Muscle layer of duodenum (tissue), 2 donors: Measurements from ENCODE around the gene BMERB1.
"Not testable (repeated sequence)": the region's sequence is repeated elsewhere in the genome, so short reads cannot be mapped to it uniquely, and the experiment has no call there.

Source experiments
- H3K27ac ChIP-seq: one replicate; pipeline ENCODE4 v1.7.0; 2013; ENCODE audit warnings: mild to moderate bottlenecking, low read length
- H3K27me3 ChIP-seq: one replicate; pipeline ENCODE4 v1.7.0; 2013; ENCODE audit warnings: low read depth, mild to moderate bottlenecking, control low read depth, low read length
- H3K36me3 ChIP-seq, 2 donors: one replicate each; pipeline ENCODE4 v1.7.0; 2013; ENCODE audit warnings: low read length in 2 of 2, control low read depth in 1 of 2, mild to moderate bottlenecking in 1 of 2; ENCODE audit not compliant: insufficient read depth in 2 of 2, control insufficient read depth in 1 of 2
- H3K4me1 ChIP-seq, 2 donors: one replicate each; pipeline ENCODE4 v1.7.0; 2013; ENCODE audit warnings: low read length in 2 of 2, mild to moderate bottlenecking in 2 of 2, control low read depth in 1 of 2, moderate library complexity in 1 of 2; ENCODE audit not compliant: insufficient read depth in 2 of 2, control insufficient read depth in 1 of 2
- H3K4me3 ChIP-seq, 2 donors: one replicate each; pipeline ENCODE4 v1.7.0; 2013; ENCODE audit warnings: low read length in 2 of 2, low read depth in 1 of 2, mild to moderate bottlenecking in 1 of 2
- H3K9me3 ChIP-seq, 2 donors: one replicate each; pipeline ENCODE4 v1.7.0; 2013; ENCODE audit warnings: low read length in 2 of 2, control low read depth in 1 of 2, mild to moderate bottlenecking in 1 of 2; ENCODE audit not compliant: control insufficient read depth in 1 of 2
- donor health status: healthy.

BMERB1 gene

DNA sequence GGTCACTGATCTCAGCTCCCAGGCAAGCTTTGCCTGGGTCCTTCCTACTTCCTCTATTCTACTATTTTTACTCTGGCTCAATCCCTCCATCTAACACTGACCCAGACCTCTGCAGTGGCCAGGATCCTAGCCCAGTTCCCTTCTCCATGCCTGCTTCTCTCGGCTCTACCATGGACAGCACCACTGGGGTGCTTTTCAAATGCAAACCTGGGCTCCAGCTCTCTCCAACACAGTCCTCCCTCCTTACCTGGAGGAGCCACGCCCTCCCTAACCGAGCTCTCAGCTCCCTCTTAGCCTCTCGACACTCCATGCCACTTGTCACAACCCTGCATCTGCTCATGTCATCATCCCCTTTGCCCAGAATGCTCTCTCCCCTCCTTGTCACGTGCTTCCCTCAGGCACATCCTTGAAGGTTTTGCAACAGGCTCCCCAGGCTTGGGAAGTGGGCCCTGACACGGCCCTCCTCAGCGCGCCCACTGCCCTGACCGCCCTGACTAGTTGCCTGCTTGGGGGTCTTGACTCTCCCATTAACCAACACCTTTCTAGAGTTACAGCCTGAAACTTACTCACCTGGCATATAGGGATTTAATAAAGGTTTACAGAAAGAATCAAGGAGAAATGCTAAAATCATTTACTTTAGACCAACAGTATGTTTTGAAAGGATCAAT is 167.0 kb downstream of the BMERB1 start:
- no peaks in the 10 kb centered on the region for H3K9me3 ChIP-seq
- H3K27me3 ChIP-seq: no peaks in the 10 kb centered on the region
- peaks cover 60 to 93% of the 10 kb centered on the region in 2 donors for H3K36me3 ChIP-seq
- no peak overlapping the region for H3K27ac ChIP-seq
- no peaks in the 10 kb centered on the region for H3K4me1 ChIP-seq
- H3K4me3 ChIP-seq: no peak overlapping the region

DNA sequence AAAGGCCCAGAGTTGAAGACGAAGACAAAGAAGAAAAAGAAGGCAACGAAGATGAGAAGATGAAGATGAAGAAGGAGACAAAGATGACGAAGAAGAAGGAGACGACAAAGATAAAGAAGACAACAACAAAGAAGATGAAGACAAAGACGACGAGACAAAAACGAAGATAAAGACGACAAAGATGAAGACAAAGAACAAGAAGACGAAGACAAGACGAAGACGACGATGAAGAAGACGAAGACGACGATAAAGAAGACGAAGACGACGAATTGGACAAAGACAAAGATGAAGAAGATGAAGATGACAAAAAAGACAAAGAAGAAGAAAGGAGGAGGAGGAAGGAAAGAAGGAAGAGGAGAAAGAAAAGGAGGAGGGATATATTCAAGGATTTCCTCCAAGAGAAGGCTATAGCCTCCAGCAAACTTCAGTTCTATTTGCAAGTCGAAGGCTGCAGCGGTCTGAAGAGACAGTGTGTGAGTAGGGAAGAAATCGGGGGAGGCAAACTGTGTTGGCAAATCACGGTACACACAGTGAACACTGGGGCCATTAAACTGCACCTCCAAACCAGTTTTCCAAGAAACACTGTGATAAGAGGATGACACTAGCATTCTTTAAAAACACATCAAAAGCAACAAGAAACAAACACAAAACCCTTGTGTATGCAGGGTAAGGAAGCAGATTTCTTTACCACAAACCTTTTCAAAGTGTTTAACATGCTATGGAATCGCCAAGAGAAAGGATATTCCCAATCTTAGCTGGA is 168.1 kb downstream of the BMERB1 start:
- no peaks in the 10 kb centered on the region for H3K4me1 ChIP-seq
- no peak overlapping the region for H3K27ac ChIP-seq
- H3K4me3 ChIP-seq: no peak overlapping the region
- peaks cover 57 to 90% of the 10 kb centered on the region in 2 donors for H3K36me3 ChIP-seq
- no peaks in the 10 kb centered on the region for H3K9me3 ChIP-seq
- H3K27me3 ChIP-seq: no peaks in the 10 kb centered on the region

DNA sequence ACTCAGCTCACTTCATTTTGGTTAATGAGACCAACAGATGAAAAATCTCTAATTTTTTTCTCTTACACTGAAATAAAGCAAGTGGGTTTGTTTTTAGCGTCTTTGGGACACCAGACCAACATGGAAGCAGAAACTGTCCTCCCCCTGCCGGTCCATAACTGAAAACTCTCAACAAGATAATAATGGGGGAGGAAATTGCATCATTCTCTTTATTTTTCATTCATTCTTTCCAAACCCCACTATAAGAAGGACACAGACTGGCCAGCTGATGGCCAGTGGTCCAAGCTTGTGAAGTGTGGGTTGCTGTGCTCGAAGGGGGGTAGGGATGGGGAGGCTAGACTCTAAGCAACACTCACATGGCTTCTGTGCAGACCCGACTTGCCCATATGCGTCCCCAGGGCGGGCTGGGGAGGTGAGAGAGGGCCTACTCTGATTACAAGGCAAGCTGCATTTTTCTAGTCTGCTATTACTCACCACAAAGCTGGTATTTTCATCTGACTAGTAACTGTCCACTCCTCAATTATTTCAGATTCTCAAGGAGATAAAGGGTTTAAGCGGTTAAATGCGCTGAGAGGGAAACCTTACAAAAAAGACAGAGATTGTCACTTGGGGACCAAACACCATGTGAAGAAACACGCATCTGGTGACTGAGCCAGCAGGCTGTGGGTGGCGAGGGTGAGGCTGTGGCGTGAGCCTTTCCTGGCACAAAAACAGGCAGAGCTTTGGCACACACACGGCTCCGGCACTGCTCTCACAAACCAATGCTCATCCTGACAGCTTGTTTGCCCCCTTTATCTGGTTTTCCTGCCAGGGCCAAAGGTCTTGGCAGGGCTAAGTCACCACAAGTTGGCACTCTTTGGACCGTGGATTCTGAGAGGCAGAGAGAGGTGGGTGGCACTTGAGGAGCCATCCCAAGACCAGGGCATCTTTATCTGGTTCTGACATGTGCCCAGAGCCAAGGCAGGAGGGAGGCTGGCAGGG is 170.4 kb downstream of the BMERB1 start:
- H3K27ac ChIP-seq: no peak overlapping the region
- no peaks in the 10 kb centered on the region for H3K27me3 ChIP-seq
- H3K36me3 ChIP-seq: peaks cover 57 to 84% of the 10 kb centered on the region in 2 donors
- no peak overlapping the region for H3K4me3 ChIP-seq
- H3K9me3 ChIP-seq: no peaks in the 10 kb centered on the region
- H3K4me1 ChIP-seq: no peaks in the 10 kb centered on the region

DNA sequence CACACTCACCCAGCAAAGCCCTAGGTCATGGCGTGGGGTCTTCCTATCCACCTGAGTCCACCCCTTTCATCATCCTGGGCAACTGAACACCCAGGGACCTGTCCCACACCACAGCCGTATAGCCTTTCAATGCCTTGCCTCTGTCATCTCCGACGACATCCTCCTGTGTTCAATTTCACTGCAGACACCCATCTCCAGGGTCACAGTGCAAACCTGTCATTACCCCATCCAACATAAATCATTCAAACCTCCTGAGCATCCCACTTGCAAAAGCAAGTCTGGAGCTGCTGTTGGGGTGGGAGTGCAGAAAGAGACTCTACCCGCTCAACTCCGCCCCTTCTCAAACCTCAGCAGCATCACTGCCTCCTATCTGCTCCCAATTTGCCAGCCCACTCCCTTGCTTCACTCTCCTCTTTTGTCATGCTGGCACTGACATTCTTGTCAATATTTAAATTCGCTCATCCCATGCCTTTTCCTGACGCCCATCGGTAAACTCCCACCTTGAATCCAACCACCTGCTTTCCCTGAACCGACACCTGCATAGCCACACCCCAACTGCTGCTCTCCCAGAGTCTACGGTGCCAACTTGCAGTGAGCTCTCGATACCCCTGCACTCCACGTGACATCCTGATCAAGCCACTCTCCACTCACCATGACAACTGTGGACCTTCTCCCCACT is 171.6 kb downstream of the BMERB1 start:
- H3K27ac ChIP-seq: no peak overlapping the region

DNA sequence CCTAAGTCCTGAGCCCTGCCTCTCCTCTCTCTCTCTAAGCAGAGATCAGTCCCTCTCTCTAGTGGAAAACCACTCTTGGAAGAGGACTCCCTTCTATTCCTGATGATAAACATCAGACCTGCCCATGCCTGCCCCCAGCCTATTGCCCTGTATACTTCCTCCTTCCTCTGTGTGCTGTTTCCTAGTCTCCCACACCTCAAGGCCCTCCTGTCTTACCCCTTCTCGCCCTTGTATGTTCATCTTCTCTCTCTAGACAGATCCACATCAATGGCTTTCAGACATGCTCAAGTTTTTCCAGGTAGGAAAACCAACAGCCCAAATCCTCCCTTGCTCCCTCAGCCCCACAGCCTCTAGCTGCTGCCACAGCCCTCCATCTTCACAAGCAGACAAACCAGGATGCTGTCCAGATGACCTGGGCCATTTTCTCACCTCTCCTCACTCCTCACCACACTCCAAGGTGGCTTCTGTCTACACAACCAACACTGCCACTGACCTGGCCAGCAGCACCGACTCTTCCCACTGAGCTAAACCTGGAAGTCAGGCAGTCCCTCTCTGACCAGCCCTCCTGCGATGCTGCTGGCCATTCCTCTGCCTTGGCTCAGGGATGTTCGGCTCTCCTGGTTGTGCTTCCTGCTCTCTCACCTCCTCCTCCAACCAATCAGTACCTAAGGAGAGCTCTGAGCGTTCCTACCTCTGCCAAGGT is 172.3 kb downstream of the BMERB1 start:
- H3K36me3 ChIP-seq: peaks cover 54 to 83% of the 10 kb centered on the region in 2 donors

More for the DNA sequence above, 171.6 kb downstream of the BMERB1 start:
- no peaks in the 10 kb centered on the region for H3K9me3 ChIP-seq
- no peaks in the 10 kb centered on the region for H3K27me3 ChIP-seq
- H3K4me1 ChIP-seq: no peaks in the 10 kb centered on the region
- H3K36me3 ChIP-seq: peaks cover 57 to 83% of the 10 kb centered on the region in 2 donors
- H3K4me3 ChIP-seq: no peak overlapping the region

DNA sequence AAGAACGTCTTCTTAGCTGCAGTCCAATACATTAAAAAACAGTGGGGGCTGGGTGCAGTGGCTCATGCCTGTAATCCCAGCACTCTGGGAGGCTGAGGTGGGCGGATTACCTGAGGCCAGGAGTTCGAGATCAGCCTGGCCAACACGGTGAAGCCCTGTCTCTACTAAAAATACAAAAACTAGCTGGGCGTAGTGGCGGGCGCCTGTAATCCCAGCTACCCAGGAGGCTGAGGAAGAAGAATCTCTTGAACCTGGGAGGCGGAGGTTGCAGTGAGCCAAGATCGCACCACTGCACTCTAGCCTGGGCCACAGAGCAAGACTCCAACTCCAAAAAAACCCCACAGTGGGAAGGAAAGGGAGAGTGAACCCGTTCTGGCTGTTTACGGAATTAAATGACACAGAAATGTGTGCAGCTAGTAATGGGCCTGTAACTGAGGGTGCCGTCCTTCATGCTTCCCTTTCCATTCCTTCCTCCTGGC is 172.9 kb downstream of the BMERB1 start:
- H3K36me3 ChIP-seq: peaks cover 54 to 83% of the 10 kb centered on the region in 2 donors
- not testable (repeated sequence) for H3K4me1 ChIP-seq, H3K27ac ChIP-seq, H3K4me3 ChIP-seq, H3K9me3 ChIP-seq, H3K27me3 ChIP-seq

More for the DNA sequence above, 172.3 kb downstream of the BMERB1 start:
- Histone ChIP-seq H3K9me3 (no peaks in the 10 kb centered on the region), H3K27me3 (no peaks in the 10 kb centered on the region), H3K27ac (no peak overlapping the region), H3K4me3 (no peak overlapping the region), H3K4me1 (no peaks in the 10 kb centered on the region)

DNA sequence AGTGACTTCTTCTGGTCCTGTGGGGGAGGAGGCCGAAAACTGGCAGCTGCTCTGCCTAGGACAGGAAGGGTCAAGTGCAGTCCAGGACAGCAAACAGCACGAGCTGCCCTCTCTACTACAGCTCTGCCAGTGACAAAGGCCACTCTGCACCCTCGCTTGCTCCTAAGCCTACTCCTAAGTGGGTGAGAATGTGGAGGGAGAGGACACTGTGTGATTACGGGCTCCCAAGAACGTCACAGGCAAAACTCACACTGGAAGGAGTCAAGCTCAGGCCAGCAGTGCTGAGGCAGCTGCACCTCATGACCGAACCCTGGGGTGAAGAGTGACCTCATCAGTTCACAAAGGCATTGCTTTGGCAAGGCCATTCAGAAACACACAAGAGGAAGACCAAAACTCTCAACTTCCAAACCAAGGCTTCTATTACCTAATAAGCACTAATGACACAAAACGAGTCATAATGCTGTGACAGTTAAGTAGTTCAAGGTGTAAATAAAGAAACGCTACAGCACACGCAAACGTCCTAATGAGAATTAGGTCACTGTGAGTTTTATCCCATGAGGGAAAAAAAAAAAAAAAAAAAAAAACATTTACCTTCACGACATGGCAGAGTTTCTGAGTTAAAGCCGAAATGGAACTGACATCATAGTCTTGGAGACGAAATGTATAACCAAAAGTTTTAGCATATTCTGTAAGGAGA is 173.5 kb downstream of the BMERB1 start:
- Histone ChIP-seq H3K4me3 (no peak overlapping the region), H3K9me3 (no peaks in the 10 kb centered on the region), H3K4me1 (no peaks in the 10 kb centered on the region), H3K36me3 (peaks cover 54 to 83% of the 10 kb centered on the region in 2 donors), H3K27ac (no peak overlapping the region), H3K27me3 (no peaks in the 10 kb centered on the region)

DNA sequence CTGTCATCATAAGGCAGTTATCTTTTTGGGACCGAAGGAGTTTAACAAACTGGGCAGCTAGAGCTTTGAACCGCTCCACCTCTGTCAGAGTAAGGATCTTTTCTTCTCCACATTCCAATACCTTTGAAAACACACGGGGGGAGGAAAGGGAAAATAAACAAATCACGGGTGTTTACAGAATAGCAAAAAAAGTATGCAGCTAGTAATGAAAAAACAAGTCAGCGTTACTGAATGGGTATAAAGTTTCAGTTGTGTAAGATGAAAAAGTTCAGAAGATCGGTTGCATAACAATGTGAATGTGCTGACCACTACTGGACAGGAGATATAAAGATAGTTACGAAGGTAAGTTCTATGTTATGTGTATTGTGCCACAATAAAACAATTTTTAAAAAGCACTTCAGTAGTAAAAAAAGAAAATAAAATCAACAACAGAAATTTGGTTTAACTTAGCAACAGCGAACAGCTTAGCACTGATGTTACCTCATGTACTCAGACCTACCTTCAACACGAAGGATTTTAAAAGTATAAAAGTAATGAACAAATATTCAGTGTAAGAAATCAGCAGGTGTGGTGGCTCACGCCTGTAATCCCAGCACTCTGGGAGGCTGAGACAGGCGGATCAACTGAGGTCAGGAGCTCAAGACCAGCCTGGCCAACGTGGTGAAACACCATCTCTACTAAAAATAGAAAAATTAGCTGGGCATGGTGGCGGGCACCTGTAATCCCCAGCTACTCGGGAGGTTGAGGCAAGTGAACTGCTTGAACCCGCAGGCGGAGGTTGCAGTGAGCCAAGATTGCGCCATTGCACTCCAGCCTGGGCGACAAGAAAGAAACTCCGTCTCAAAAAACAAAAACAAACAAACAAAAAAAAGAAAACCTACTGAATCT is 174.3 kb downstream of the BMERB1 start:
- Histone ChIP-seq H3K4me3 (no peak overlapping the region), H3K27me3 (no peaks in the 10 kb centered on the region), H3K4me1 (no peaks in the 10 kb centered on the region), H3K27ac (no peak overlapping the region), H3K36me3 (peaks cover 51 to 79% of the 10 kb centered on the region in 2 donors), H3K9me3 (no peaks in the 10 kb centered on the region)

DNA sequence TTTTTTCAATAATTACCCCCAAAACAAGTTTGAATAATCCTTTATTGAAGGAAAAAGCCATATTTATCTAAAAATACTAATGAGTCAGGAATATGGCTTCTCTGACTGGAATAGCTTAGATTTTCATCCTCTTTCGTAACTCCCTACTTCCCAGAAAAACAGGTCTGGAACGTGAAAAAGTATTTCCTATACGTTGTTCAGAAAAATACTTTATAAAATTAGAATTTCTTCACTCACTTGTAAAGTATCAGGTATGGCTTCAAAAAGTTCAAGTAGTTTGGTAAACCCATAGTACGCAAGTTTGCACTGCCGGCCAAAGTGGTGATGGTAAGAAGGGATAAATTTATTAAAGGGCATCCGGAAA is 174.9 kb downstream of the BMERB1 start:
- Histone ChIP-seq H3K4me3 (no peak overlapping the region), H3K36me3 (peaks cover 49 to 72% of the 10 kb centered on the region in 2 donors), H3K27ac (no peak overlapping the region), H3K27me3 (no peaks in the 10 kb centered on the region), H3K9me3 (no peaks in the 10 kb centered on the region), H3K4me1 (no peaks in the 10 kb centered on the region)
